Neuron (in vitro differentiated cells): ENCODE data around the gene SLC25A29.
"Not testable (repeated sequence)": the region's sequence is repeated elsewhere in the genome, so short reads cannot be mapped to it uniquely, and the experiment has no call there.

Source experiments
- H2AFZ ChIP-seq: one replicate; pipeline ENCODE4 v1.6.1; 2013; ENCODE audit warnings: low read depth, mild to moderate bottlenecking, inconsistent platforms, low read length, moderate library complexity
- H3K27me3 ChIP-seq: one replicate; pipeline ENCODE4 v1.6.1; 2013; ENCODE audit warnings: low read length; ENCODE audit not compliant: insufficient read depth
- H3K36me3 ChIP-seq: one replicate; pipeline ENCODE4 v1.6.1; 2013; ENCODE audit warnings: low read length; ENCODE audit not compliant: insufficient read depth
- H3K4me1 ChIP-seq: one replicate; pipeline ENCODE4 v1.6.1; 2013; ENCODE audit warnings: low read length; ENCODE audit not compliant: insufficient read depth
- H3K4me3 ChIP-seq: 2 replicates; pipeline ENCODE4 v1.5.1; 2013; ENCODE audit warnings: mild to moderate bottlenecking, low read length, moderate library complexity
- H3K9me3 ChIP-seq: one replicate; pipeline ENCODE4 v1.6.1; 2013; ENCODE audit warnings: low read length

The SLC25A29 gene

GRCh38 chr14:100302616-100303015 lies 3.6 kb downstream of the SLC25A29 start:
- no peak overlapping the region for H2AFZ ChIP-seq
- H3K9me3 ChIP-seq: no peaks in the 10 kb centered on the region
- H3K27me3 ChIP-seq: no peaks in the 10 kb centered on the region
- H3K4me1 ChIP-seq: peaks cover 14% of the 10 kb centered on the region
- H3K4me3 ChIP-seq: no peak overlapping the region
- H3K36me3 ChIP-seq: peaks cover 14% of the 10 kb centered on the region

GRCh38 chr14:100299238-100299560 lies 7.0 kb downstream of the SLC25A29 start:
- Histone ChIP-seq H3K4me1 (peaks cover under 1% of the 10 kb centered on the region), H3K27me3 (no peaks in the 10 kb centered on the region), H2AFZ (no peak overlapping the region), H3K36me3 (peaks cover 14% of the 10 kb centered on the region), H3K9me3 (no peaks in the 10 kb centered on the region), H3K4me3 (no peak overlapping the region)

- no peaks in the 10 kb centered on the region for H3K9me3 ChIP-seq
- peaks cover 14% of the 10 kb centered on the region for H3K36me3 ChIP-seq
- H2AFZ ChIP-seq: no peak overlapping the region
- no peak overlapping the region for H3K4me3 ChIP-seq
- H3K4me1 ChIP-seq: no peaks in the 10 kb centered on the region
- H3K27me3 ChIP-seq: no peaks in the 10 kb centered on the region
Observed at GRCh38 chr14:100298551-100299237, 7.5 kb downstream of the SLC25A29 start.

- H3K9me3 ChIP-seq: no peaks in the 10 kb centered on the region
- no peak overlapping the region for H2AFZ ChIP-seq
- H3K36me3 ChIP-seq: peaks cover 23% of the 10 kb centered on the region
- no peaks in the 10 kb centered on the region for H3K4me1 ChIP-seq
- no peak overlapping the region for H3K4me3 ChIP-seq
- no peaks in the 10 kb centered on the region for H3K27me3 ChIP-seq
Observed at GRCh38 chr14:100297320-100298300, 8.6 kb downstream of the SLC25A29 start.

GRCh38 chr14:100296729-100297128 lies 9.5 kb downstream of the SLC25A29 start:
- not testable (repeated sequence) for H2AFZ ChIP-seq, H3K27me3 ChIP-seq, H3K9me3 ChIP-seq, H3K4me3 ChIP-seq, H3K4me1 ChIP-seq
- peaks cover 31% of the 10 kb centered on the region for H3K36me3 ChIP-seq

- no peaks in the 10 kb centered on the region for H3K4me1 ChIP-seq
- no peak overlapping the region for H3K4me3 ChIP-seq
- no peaks in the 10 kb centered on the region for H3K27me3 ChIP-seq
- H2AFZ ChIP-seq: no peak overlapping the region
- peaks cover 36% of the 10 kb centered on the region for H3K36me3 ChIP-seq
- no peaks in the 10 kb centered on the region for H3K9me3 ChIP-seq
Observed at GRCh38 chr14:100296106-100296651, 10.1 kb downstream of the SLC25A29 start.

- no peaks in the 10 kb centered on the region for H3K27me3 ChIP-seq
- no peak overlapping the region for H3K4me3 ChIP-seq
- no peaks in the 10 kb centered on the region for H3K9me3 ChIP-seq
- H3K4me1 ChIP-seq: peaks cover 2% of the 10 kb centered on the region
- H3K36me3 ChIP-seq: peaks cover 41% of the 10 kb centered on the region
- H2AFZ ChIP-seq: no peak overlapping the region
Observed at GRCh38 chr14:100295376-100296105, 10.7 kb downstream of the SLC25A29 start.

- Histone ChIP-seq H3K36me3 (peaks cover 43% of the 10 kb centered on the region), H2AFZ (no peak overlapping the region), H3K4me1 (peaks cover 8% of the 10 kb centered on the region), H3K27me3 (no peaks in the 10 kb centered on the region), H3K9me3 (no peaks in the 10 kb centered on the region), H3K4me3 (no peak overlapping the region)
Observed at GRCh38 chr14:100294963-100295330, 11.3 kb downstream of the SLC25A29 start.

GRCh38 chr14:100294213-100294962 lies 11.9 kb downstream of the SLC25A29 start:
- no peaks in the 10 kb centered on the region for H3K27me3 ChIP-seq
- no peak overlapping the region for H3K4me3 ChIP-seq
- no peak overlapping the region for H2AFZ ChIP-seq
- peaks cover 8% of the 10 kb centered on the region for H3K4me1 ChIP-seq
- H3K9me3 ChIP-seq: no peaks in the 10 kb centered on the region
- peaks cover 43% of the 10 kb centered on the region for H3K36me3 ChIP-seq

GRCh38 chr14:100293497-100294212 lies 12.6 kb downstream of the SLC25A29 start:
- H3K27me3 ChIP-seq: no peaks in the 10 kb centered on the region
- no peaks in the 10 kb centered on the region for H3K9me3 ChIP-seq
- peaks cover 43% of the 10 kb centered on the region for H3K36me3 ChIP-seq
- no peak overlapping the region for H3K4me3 ChIP-seq
- peaks cover 8% of the 10 kb centered on the region for H3K4me1 ChIP-seq
- no peak overlapping the region for H2AFZ ChIP-seq

- H3K4me3 ChIP-seq: no peak overlapping the region
- H3K4me1 ChIP-seq: peaks cover 8% of the 10 kb centered on the region
- peaks cover 35% of the 10 kb centered on the region for H3K36me3 ChIP-seq
- H3K9me3 ChIP-seq: no peaks in the 10 kb centered on the region
- H3K27me3 ChIP-seq: no peaks in the 10 kb centered on the region
- H2AFZ ChIP-seq: no peak overlapping the region
Observed at GRCh38 chr14:100292776-100293461, 13.3 kb downstream of the SLC25A29 start.
